Renal pelvis (tissue), 4 donors: Measurements from ENCODE around the gene WNT5B. TPM values are rescaled to one million over a fixed set of nuclear protein-coding genes. Genes with fewer than 3 reads are reported as not detected.

Experiments
- DNase-seq: peaks from one replicate; pipeline ENCODE4 v3.0.0-alpha.2; 2013
- polyA plus RNA-seq, 3 donors: library from polyadenylated mRNA; unstranded; fragments of 120-200 nt; gene quantifications; one replicate each; pipeline ENCODE4 v1.2.1, GENCODE V29; 2013; ENCODE audit not compliant: insufficient read length in 3 of 3

The WNT5B gene
- polyA plus RNA-seq, 3 donors = 5.6 to 8.1 (median 6.4) TPM

GRCh38 chr12:1650260-1650977 lies 21.4 kb downstream of the WNT5B start:
- DNase-seq = no peak

DNA sequence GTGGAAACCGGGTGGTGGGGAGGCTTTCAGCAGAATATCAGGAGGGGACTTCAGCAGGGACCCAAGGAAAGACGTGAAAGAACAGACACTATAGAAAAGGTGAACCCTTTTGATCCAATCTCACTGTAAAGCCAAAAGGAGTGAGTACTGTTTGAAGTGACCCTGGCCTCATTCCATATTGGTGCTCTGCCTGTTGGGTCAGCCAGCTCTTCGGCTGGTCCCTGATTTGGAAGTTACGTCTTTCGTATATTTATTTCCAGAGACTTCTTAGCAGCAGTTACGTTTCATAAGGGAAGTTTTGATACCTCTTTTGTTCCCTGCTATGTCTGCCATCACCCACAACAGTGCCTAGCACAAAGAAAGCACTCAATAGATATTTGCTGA lies 21.9 kb downstream of the WNT5B start:
- DNase-seq = no peak

DNA sequence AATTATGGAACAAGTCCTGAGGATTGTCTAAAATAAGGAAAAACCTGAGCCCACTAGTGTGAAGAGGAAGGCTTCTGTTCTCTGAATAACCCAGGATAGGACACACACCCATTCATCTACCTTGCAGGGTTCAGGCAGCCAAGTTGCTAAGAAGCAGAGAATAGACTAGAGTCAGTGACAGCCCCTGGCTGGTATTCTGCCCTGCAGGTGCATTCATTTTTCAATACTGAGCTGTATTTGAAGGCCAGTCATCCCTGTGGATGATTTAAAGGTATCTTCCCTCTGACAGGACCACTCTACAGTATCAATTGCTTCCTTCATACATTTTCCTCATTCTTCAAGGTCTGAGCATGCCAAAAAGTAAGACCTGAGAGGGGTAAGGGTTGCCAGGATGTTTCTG lies 22.9 kb downstream of the WNT5B start:
- no peak for DNase-seq

GRCh38 chr12:1655225-1655788 lies 26.3 kb downstream of the WNT5B start:
- DNase-seq = no peak

DNA sequence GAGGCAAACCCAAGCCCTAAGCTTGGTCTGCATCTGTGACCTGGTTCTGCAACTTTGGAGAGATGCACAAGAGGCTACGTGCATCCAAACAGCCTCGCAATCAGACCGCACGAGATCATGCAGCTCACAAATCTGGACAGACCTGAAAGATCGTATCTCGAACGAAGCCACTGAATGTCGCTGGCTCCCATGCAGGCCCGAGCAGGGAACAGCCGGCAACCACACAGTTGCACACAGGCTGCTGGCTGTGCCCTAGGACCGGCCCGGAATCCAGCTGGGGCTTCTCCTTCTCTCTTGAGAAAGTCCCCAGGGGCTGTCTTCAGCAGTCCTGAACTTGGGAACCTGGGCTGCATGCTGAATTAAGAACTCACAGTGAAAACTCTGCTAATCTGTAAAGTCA lies 27.9 kb downstream of the WNT5B start:
- no peak for DNase-seq

GRCh38 chr12:1657688-1658087 lies 28.7 kb downstream of the WNT5B start:
- no peak for DNase-seq

DNA sequence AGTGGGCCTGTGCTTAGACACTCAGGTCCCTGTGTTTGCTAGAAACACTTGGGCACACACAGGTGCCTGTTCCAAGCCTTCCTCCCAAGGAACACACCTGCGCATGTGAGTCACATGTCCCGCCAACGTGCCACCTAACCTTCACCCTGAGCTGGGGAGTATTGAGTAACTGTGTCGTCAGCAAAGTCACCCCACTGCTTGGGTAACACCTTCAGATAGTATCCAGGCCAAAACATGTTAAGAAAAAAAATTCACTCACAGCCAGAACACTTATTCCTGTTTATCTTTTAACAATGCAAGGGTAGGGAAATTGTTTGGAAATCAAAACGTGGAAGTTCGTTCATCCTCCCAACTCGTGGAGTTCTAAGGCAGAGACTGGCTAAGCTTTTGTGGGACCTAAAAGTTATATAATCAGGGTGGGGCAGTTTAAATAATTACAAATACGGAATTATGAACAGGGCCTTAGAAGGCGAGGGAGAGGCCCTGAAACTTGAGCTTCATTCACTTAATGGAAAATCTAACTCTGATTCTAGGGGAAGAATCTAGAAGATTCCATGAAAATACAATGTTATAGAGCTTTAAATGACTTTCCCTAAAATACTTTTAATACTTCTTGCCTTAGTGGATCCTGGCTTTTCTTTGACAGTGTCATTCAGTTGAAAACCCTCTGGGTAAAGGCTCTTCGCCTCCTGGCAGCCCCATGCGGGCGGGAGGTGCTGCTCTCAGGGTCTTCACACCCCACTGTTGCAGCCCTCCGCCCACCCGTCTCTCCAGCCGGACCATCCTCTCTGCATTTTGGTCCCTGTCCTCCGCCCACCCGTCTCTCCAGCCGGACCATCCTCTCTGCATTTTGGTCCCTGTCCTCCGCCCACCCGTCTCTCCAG lies 31.5 kb downstream of the WNT5B start:
- no peak for DNase-seq

DNA sequence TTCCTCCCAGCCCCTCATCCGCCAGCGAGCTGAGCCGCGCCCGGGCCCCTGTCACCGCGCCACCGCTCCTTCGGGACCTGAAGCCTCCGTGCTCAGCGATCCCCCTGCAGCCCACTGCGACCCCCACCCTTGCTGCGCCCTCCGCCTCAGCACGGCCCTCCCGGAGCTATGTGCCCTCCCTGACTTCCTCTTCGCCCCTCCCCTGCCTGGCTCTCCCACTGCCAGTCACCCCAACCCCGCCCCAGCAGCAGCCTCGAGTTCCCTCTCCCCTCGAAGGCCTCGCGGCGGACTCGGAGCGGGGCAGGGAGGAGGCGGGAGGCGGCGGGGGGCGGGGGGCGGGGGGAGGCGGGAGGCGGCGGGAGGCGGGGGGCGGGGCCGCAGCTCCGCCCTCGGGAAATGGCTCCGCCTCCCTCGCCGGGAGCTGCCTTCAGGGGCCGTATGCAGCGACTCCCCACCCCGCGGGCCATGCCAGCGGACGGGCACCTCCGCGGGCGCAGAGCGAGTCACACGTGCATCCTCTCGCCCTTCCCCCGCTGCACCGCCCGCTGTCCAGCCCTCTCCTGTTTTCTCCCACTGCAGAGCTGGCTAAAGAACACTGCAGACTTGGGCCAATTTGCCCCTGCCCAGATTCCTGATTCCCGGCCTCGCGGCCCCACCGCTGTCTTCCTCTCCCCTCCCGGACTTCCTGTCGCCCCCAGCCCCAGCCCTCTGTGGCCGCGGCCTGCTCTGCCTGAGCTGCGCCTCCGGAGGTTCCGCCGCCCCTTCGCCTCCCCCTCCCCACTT lies 32.7 kb downstream of the WNT5B start:
- DNase-seq = peak; percentile 78

GRCh38 chr12:1662761-1663439 lies 33.9 kb downstream of the WNT5B start:
- DNase-seq = peak; percentile 50

- no peak for DNase-seq
Measured at GRCh38 chr12:1663440-1664132, 34.6 kb downstream of the WNT5B start.

DNA sequence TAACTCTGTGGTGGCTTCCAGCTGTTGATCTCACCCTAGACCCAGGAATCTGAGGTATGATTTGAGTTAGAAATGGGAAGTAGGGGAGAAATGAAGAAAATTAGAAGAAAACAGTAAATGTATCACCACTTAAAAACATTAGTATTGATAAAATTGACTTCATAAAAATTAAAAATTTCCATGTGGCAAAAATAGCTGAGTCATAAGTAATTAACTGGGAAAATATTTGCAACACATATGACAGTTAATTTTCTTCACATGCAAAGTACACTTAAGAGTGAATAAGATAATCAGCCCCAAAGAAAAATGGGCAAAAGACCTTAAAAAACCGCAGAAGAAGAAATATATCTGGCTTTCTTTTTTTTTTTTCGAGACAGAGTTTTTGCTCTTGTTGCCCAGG lies 36.3 kb downstream of the WNT5B start:
- DNase-seq = no peak

- no peak for DNase-seq
Measured at GRCh38 chr12:1666215-1666614, 37.2 kb downstream of the WNT5B start.

DNA sequence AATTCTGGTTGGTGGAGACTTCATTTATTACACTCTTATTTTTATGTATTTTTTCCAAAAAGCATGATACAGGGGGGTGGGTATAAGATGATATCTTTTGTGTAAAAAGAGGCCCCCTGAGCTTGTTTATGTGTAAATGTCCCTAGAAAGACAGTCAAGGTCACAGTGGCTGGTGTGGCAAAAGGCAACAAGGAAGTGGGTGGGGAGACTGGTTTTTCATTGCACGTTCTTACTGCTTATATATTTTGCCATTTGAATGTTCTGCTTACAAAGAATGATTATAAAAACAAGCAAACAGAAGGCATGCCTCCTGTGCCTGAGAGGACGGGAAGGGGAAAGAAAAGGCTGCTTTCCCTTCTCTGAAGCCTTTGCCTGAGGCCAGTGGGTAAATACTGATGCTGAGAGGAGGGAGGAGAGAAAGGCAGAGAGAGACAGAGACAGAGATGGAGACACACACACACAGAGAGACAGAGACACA lies 37.7 kb downstream of the WNT5B start:
- no peak for DNase-seq

- DNase-seq = no peak
Measured at GRCh38 chr12:1668833-1669543, 40.0 kb downstream of the WNT5B start.

GRCh38 chr12:1670358-1671268 lies 41.6 kb downstream of the WNT5B start:
- no peak for DNase-seq

- no peak for DNase-seq
Measured at GRCh38 chr12:1676043-1676442, 47.0 kb downstream of the WNT5B start.

- DNase-seq = no peak
Measured at GRCh38 chr12:1680804-1681492, 51.9 kb downstream of the WNT5B start.

DNA sequence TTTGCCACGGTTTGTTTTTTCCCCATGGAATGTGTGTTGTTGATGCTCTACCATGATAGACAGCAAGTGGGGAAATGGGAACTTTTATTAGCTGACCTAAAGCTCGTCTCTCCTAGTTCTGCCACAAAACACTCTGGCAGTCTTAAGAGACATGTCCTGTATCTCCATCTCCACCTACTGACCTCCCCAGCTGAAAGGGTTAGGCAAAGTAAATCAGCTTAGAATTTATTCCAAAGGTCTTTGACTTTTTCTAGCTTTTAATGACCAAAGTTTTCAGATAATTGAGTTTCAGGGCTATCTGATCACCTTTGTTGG lies 52.4 kb downstream of the WNT5B start:
- no peak for DNase-seq
